Spleen (tissue), 7 donors: ENCODE results near the gene CAMTA1.

Experiments
- POLR2AphosphoS5 ChIP-seq, 3 donors: sonication (generic); formaldehyde crosslinking; IDR thresholded peaks; one replicate each; pipeline ENCODE4 v1.5.1; 2017; ENCODE audit warnings: antibody characterized with exemption in 3 of 3
- TF ChIP-seq, protein P1 (sequence below), 11 experiments: fragments of 200-600 bp in 7 of 11; fragments of 450-650 bp in 4 of 11; sonication (generic) in 4 of 11; IDR thresholded peaks in 8 of 11; conservative IDR thresholded peaks in 3 of 11; 1 replicate in 7 of 11; 2 replicates in 4 of 11; pipeline versions ENCODE4 v1.4.0 to v1.8.0; 2016 to 2021; ENCODE audit warnings: antibody characterized with exemption in 11 of 11, inconsistent platforms in 4 of 11, mild to moderate bottlenecking in 1 of 11
- donor health status: DM: no; HTN: no; CAD: no; lungs with moderate emphysema.
- donor health status: DM: no; HTN: no; CAD: no.
- donor health status: DM: no; HTN: no; CAD: no.

- no peak for TF ChIP-seq POLR2AphosphoS5 (IDR thresholded peaks at IDR 0.05)
- TF ChIP-seq, protein P1, sequence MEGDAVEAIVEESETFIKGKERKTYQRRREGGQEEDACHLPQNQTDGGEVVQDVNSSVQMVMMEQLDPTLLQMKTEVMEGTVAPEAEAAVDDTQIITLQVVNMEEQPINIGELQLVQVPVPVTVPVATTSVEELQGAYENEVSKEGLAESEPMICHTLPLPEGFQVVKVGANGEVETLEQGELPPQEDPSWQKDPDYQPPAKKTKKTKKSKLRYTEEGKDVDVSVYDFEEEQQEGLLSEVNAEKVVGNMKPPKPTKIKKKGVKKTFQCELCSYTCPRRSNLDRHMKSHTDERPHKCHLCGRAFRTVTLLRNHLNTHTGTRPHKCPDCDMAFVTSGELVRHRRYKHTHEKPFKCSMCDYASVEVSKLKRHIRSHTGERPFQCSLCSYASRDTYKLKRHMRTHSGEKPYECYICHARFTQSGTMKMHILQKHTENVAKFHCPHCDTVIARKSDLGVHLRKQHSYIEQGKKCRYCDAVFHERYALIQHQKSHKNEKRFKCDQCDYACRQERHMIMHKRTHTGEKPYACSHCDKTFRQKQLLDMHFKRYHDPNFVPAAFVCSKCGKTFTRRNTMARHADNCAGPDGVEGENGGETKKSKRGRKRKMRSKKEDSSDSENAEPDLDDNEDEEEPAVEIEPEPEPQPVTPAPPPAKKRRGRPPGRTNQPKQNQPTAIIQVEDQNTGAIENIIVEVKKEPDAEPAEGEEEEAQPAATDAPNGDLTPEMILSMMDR (IDR thresholded peaks at IDR 0.05 in 8 of 11, conservative IDR thresholded peaks at IDR 0.05 in 3 of 11), result no peak
Measured at GRCh38 chr1:7513081-7513480, 727.8 kb downstream of the CAMTA1 start.
